Keratinocyte (primary cell): ENCODE results near the gene STRA6.

Experiments used
- CTCF ChIP-seq, 3 experiments: IDR thresholded peaks in 1 of 3; conservative IDR thresholded peaks in 1 of 3; optimal IDR thresholded peaks in 1 of 3; 2 replicates in 2 of 3; 3 replicates in 1 of 3; pipeline versions ENCODE3 to v1.5.1; 2011; ENCODE audit warnings: low read length in 3 of 3, mild to moderate bottlenecking in 3 of 3, moderate library complexity in 2 of 3, control low read depth in 1 of 3, inconsistent platforms in 1 of 3; ENCODE audit not compliant: insufficient read depth in 2 of 3; ENCODE audit errors: extremely low read depth in 1 of 3
- EZH2 ChIP-seq: IDR thresholded peaks from one replicate; pipeline ENCODE4 v1.6.1; 2012; ENCODE audit warnings: inconsistent platforms, mild to moderate bottlenecking, low read length, moderate library complexity

- no peak for TF ChIP-seq CTCF (optimal IDR thresholded peaks at IDR 0.05 in 1 of 3, IDR thresholded peaks at IDR 0.05 in 1 of 3, conservative IDR thresholded peaks at IDR 0.05 in 1 of 3; ENCODE audit: extremely low read depth in 1 of 3, insufficient read depth in 2 of 3, low read length in 3 of 3)
- no peak for TF ChIP-seq EZH2
Observed at GRCh38 chr15:74200412-74200815, 2.2 kb downstream of the STRA6 start.
